Measurements from ENCODE around the gene KLHL5. TPM values are rescaled to one million over a fixed set of nuclear protein-coding genes. Genes with fewer than 3 reads are reported as not detected.

Gene KLHL5
- polyA plus RNA-seq, 1 donor from 2014 or later = 33.8 TPM

GRCh38 chr4:39125600-39125985 is 63.6 kb downstream of the KLHL5 start:
- no peak overlapping the region for H3K4me3 ChIP-seq (ENCODE audit: low read length)
- no peak overlapping the region for H3K4me2 ChIP-seq (ENCODE audit: low read length)
- no peaks in the 10 kb centered on the region for H3K79me2 ChIP-seq (replicated peaks; ENCODE audit: insufficient read depth, low read length)
- H3K9me3 ChIP-seq (ENCODE audit: low read length) = no peaks in the 10 kb centered on the region
- H2AFZ ChIP-seq (ENCODE audit: low read depth, low read length) = no peak overlapping the region
- H3K9me2 ChIP-seq (ENCODE audit: insufficient read depth, low read length) = no peaks in the 10 kb centered on the region
- H4K20me1 ChIP-seq (ENCODE audit: insufficient read depth) = no peaks in the 10 kb centered on the region
- H3K36me3 ChIP-seq (ENCODE audit: insufficient read depth, low read length) = peaks cover 3% of the 10 kb centered on the region
- no peaks in the 10 kb centered on the region for H3F3A ChIP-seq (ENCODE audit: insufficient read depth, low read length, poor library complexity, severe bottlenecking)
- no peak overlapping the region for H3K27ac ChIP-seq (ENCODE audit: low read length)
- H3K9ac ChIP-seq (ENCODE audit: low read length) = no peak overlapping the region
- no peak for TF ChIP-seq RAD21 (conservative IDR thresholded peaks at IDR 0.05)
- H3K27me3 ChIP-seq (ENCODE audit: insufficient read depth, low read depth, low read length) = no peaks in the 10 kb centered on the region

- no peak overlapping the region for H3K9ac ChIP-seq (ENCODE audit: low read length)
- H3K79me2 ChIP-seq (replicated peaks; ENCODE audit: insufficient read depth, low read length) = no peaks in the 10 kb centered on the region
- H3K27me3 ChIP-seq (ENCODE audit: insufficient read depth, low read depth, low read length) = no peaks in the 10 kb centered on the region
- no peaks in the 10 kb centered on the region for H4K20me1 ChIP-seq (ENCODE audit: insufficient read depth)
- peaks cover 3% of the 10 kb centered on the region for H3K36me3 ChIP-seq (ENCODE audit: insufficient read depth, low read length)
- no peak overlapping the region for H2AFZ ChIP-seq (ENCODE audit: low read depth, low read length)
- no peak overlapping the region for H3K4me3 ChIP-seq (ENCODE audit: low read length)
- no peak overlapping the region for H3K27ac ChIP-seq (ENCODE audit: low read length)
- no peaks in the 10 kb centered on the region for H3K9me2 ChIP-seq (ENCODE audit: insufficient read depth, low read length)
- H3K9me3 ChIP-seq (ENCODE audit: low read length) = no peaks in the 10 kb centered on the region
- no peaks in the 10 kb centered on the region for H3F3A ChIP-seq (ENCODE audit: insufficient read depth, low read length, poor library complexity, severe bottlenecking)
- no peak overlapping the region for H3K4me2 ChIP-seq (ENCODE audit: low read length)
- TF ChIP-seq EP300 (conservative IDR thresholded peaks at IDR 0.05; ENCODE audit: poor library complexity, severe bottlenecking) (no peak), MXI1 (conservative IDR thresholded peaks at IDR 0.05; ENCODE audit: poor library complexity, severe bottlenecking) (no peak), POLR2AphosphoS5 (IDR thresholded peaks at IDR 0.05) (no peak), SMC3 (conservative IDR thresholded peaks at IDR 0.05; ENCODE audit: poor library complexity) (no peak), CTCF (IDR thresholded peaks at IDR 0.05; ENCODE audit: poor library complexity, severe bottlenecking) (no peak), RAD21 (conservative IDR thresholded peaks at IDR 0.05) (no peak), EZH2 (IDR thresholded peaks at IDR 0.05; ENCODE audit: borderline replicate concordance, insufficient read depth, low read length, poor library complexity, severe bottlenecking) (no peak), TAF1 (IDR thresholded peaks at IDR 0.05; ENCODE audit: low read depth) (no peak)
- TF ChIP-seq, protein P1, sequence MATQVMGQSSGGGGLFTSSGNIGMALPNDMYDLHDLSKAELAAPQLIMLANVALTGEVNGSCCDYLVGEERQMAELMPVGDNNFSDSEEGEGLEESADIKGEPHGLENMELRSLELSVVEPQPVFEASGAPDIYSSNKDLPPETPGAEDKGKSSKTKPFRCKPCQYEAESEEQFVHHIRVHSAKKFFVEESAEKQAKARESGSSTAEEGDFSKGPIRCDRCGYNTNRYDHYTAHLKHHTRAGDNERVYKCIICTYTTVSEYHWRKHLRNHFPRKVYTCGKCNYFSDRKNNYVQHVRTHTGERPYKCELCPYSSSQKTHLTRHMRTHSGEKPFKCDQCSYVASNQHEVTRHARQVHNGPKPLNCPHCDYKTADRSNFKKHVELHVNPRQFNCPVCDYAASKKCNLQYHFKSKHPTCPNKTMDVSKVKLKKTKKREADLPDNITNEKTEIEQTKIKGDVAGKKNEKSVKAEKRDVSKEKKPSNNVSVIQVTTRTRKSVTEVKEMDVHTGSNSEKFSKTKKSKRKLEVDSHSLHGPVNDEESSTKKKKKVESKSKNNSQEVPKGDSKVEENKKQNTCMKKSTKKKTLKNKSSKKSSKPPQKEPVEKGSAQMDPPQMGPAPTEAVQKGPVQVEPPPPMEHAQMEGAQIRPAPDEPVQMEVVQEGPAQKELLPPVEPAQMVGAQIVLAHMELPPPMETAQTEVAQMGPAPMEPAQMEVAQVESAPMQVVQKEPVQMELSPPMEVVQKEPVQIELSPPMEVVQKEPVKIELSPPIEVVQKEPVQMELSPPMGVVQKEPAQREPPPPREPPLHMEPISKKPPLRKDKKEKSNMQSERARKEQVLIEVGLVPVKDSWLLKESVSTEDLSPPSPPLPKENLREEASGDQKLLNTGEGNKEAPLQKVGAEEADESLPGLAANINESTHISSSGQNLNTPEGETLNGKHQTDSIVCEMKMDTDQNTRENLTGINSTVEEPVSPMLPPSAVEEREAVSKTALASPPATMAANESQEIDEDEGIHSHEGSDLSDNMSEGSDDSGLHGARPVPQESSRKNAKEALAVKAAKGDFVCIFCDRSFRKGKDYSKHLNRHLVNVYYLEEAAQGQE (IDR thresholded peaks at IDR 0.05; ENCODE audit: borderline replicate concordance) = no peak
Measured at GRCh38 chr4:39126256-39127095, 64.4 kb downstream of the KLHL5 start.

All from neural cell (in vitro differentiated cells).